OCI-LY3 (cell line): ENCODE results near the gene CASP3.

Source experiments
- H2AFZ ChIP-seq: fragments of 200-600, 300-600 bp; shearing (Covaris generic); 2 replicates; pipeline ENCODE4 v1.6.0; 2014; ENCODE audit warnings: antibody characterized with exemption, low read depth, low read length
- H3K27ac ChIP-seq: fragments of 200-600, 300-600 bp; sonication (generic); 2 replicates; pipeline ENCODE4 v1.5.1; 2014; ENCODE audit warnings: mild to moderate bottlenecking, low read length, moderate library complexity, mixed read lengths
- H3K27me3 ChIP-seq: fragments of 200-600, 300-600 bp; sonication (generic); 2 replicates; pipeline ENCODE4 v1.6.1; 2014; ENCODE audit warnings: low read depth, low read length, mixed read lengths
- H3K36me3 ChIP-seq: fragments of 200-600, 300-600 bp; sonication (generic); replicated peaks from 2 replicates; pipeline ENCODE3; 2014; ENCODE audit warnings: low read depth, low read length, mixed read lengths
- H3K4me1 ChIP-seq: fragments of 300-600, 200-600 bp; sonication (generic); 2 replicates; pipeline ENCODE4 v1.6.1; 2014; ENCODE audit warnings: low read length, mixed read lengths
- H3K4me2 ChIP-seq: fragments of 200-600, 300-600 bp; sonication (generic); 2 replicates; pipeline ENCODE4 v1.6.1; 2014; ENCODE audit warnings: low read length, mixed read lengths
- H3K4me3 ChIP-seq: fragments of 300-600, 200-600 bp; sonication (generic); 2 replicates; pipeline ENCODE4 v1.5.1; 2014; ENCODE audit warnings: antibody characterized with exemption, mild to moderate bottlenecking, low read length, moderate library complexity
- H3K79me2 ChIP-seq: fragments of 300-600, 200-600 bp; shearing (Covaris generic); 2 replicates; pipeline ENCODE4 v1.6.1; 2014; ENCODE audit warnings: mild to moderate bottlenecking, low read length, mixed read lengths
- H3K9ac ChIP-seq: fragments of 300-600, 200-600 bp; shearing (Covaris generic); 2 replicates; pipeline ENCODE4 v1.6.0; 2014; ENCODE audit warnings: mild to moderate bottlenecking, low read length, moderate library complexity
- H3K9me3 ChIP-seq: fragments of 200-600, 300-600 bp; shearing (Covaris generic); 2 replicates; pipeline ENCODE4 v1.6.1; 2014; ENCODE audit warnings: low read length, mixed read lengths; ENCODE audit not compliant: insufficient read depth
- H4K20me1 ChIP-seq: fragments of 200-600, 300-600 bp; sonication (generic); 2 replicates; pipeline ENCODE4 v1.6.1; 2016; ENCODE audit warnings: low read length, mixed read lengths; ENCODE audit not compliant: insufficient read depth
- EZH2phosphoT487 ChIP-seq: fragments of 200-600 bp; shearing (Covaris generic); IDR thresholded peaks from 2 replicates; pipeline ENCODE4 v1.6.1; 2018; ENCODE audit warnings: antibody characterized with exemption, mixed run types, low read depth
- TF ChIP-seq, protein P1 (sequence below): fragments of 200-600, 300-600 bp; sonication (generic); IDR thresholded peaks from 2 replicates; pipeline ENCODE4 v1.5.1; 2014; ENCODE audit warnings: antibody characterized with exemption, low read length, low read depth

The CASP3 gene

GRCh38 chr4:184588893-184589292, 60.4 kb downstream of the CASP3 start:
- H3K4me3 ChIP-seq: no peak overlapping the region
- no peaks in the 10 kb centered on the region for H4K20me1 ChIP-seq
- no peak for TF ChIP-seq EZH2phosphoT487
- TF ChIP-seq, protein P1, sequence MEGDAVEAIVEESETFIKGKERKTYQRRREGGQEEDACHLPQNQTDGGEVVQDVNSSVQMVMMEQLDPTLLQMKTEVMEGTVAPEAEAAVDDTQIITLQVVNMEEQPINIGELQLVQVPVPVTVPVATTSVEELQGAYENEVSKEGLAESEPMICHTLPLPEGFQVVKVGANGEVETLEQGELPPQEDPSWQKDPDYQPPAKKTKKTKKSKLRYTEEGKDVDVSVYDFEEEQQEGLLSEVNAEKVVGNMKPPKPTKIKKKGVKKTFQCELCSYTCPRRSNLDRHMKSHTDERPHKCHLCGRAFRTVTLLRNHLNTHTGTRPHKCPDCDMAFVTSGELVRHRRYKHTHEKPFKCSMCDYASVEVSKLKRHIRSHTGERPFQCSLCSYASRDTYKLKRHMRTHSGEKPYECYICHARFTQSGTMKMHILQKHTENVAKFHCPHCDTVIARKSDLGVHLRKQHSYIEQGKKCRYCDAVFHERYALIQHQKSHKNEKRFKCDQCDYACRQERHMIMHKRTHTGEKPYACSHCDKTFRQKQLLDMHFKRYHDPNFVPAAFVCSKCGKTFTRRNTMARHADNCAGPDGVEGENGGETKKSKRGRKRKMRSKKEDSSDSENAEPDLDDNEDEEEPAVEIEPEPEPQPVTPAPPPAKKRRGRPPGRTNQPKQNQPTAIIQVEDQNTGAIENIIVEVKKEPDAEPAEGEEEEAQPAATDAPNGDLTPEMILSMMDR: no peak
- H3K27ac ChIP-seq: no peak overlapping the region
- no peaks in the 10 kb centered on the region for H3K36me3 ChIP-seq
- no peaks in the 10 kb centered on the region for H3K27me3 ChIP-seq
- H3K9me3 ChIP-seq: no peaks in the 10 kb centered on the region
- no peak overlapping the region for H2AFZ ChIP-seq
- H3K4me2 ChIP-seq: no peak overlapping the region
- no peak overlapping the region for H3K9ac ChIP-seq
- no peaks in the 10 kb centered on the region for H3K79me2 ChIP-seq
- peaks cover 7% of the 10 kb centered on the region; the same call in 1 of the 2 replicates for H3K4me1 ChIP-seq

GRCh38 chr4:184587701-184588100, 61.5 kb downstream of the CASP3 start:
- no peak for TF ChIP-seq EZH2phosphoT487
- TF ChIP-seq, protein P1: no peak
- Histone ChIP-seq H3K4me1 (peaks cover 11% of the 10 kb centered on the region), H3K27me3 (no peaks in the 10 kb centered on the region), H4K20me1 (no peaks in the 10 kb centered on the region), H3K79me2 (no peaks in the 10 kb centered on the region), H3K4me2 (no peak overlapping the region), H3K27ac (no peak overlapping the region), H2AFZ (no peak overlapping the region), H3K36me3 (no peaks in the 10 kb centered on the region), H3K9me3 (no peaks in the 10 kb centered on the region), H3K9ac (no peak overlapping the region), H3K4me3 (no peak overlapping the region)

- H3K79me2 ChIP-seq: no peaks in the 10 kb centered on the region
- no peak overlapping the region for H3K4me2 ChIP-seq
- no peak overlapping the region for H2AFZ ChIP-seq
- H3K36me3 ChIP-seq: no peaks in the 10 kb centered on the region
- TF ChIP-seq, protein P1: no peak
- TF ChIP-seq EZH2phosphoT487: no peak
- H4K20me1 ChIP-seq: no peaks in the 10 kb centered on the region
- no peaks in the 10 kb centered on the region for H3K27me3 ChIP-seq
- H3K27ac ChIP-seq: no peak overlapping the region
- no peaks in the 10 kb centered on the region for H3K9me3 ChIP-seq
- H3K9ac ChIP-seq: no peak overlapping the region
- H3K4me1 ChIP-seq: peaks cover 11% of the 10 kb centered on the region
- no peak overlapping the region for H3K4me3 ChIP-seq
These were observed 62.0 kb downstream of the CASP3 start for GRCh38 chr4:184587221-184587620.

GRCh38 chr4:184583738-184584502, 65.3 kb downstream of the CASP3 start:
- H3K4me3 ChIP-seq: no peak overlapping the region
- H3K4me2 ChIP-seq: peak overlapping the region; percentile 28; the same call in 1 of the 2 replicates
- H3K79me2 ChIP-seq: no peaks in the 10 kb centered on the region
- no peaks in the 10 kb centered on the region for H3K36me3 ChIP-seq
- TF ChIP-seq EZH2phosphoT487: no peak
- TF ChIP-seq, protein P1: no peak
- no peak overlapping the region for H3K27ac ChIP-seq
- H3K9me3 ChIP-seq: no peaks in the 10 kb centered on the region
- no peaks in the 10 kb centered on the region for H3K27me3 ChIP-seq
- no peak overlapping the region for H3K9ac ChIP-seq
- H3K4me1 ChIP-seq: peaks cover 11% of the 10 kb centered on the region
- H4K20me1 ChIP-seq: no peaks in the 10 kb centered on the region
- H2AFZ ChIP-seq: no peak overlapping the region
